Colonic mucosa (tissue), 4 donors: ENCODE measurements around the gene PTPRE. TPM values are rescaled to one million over a fixed set of nuclear protein-coding genes. Genes with fewer than 3 reads are reported as not detected.

Experiments used
- DNase-seq: peaks from one replicate; pipeline ENCODE4 v3.0.0-alpha.2; 2020
- H3K27ac ChIP-seq: fragments of 200-600 bp; one replicate; pipeline ENCODE4 v1.8.0; 2021
- H3K27me3 ChIP-seq: fragments of 200-600 bp; one replicate; pipeline ENCODE4 v1.8.0; 2021
- H3K36me3 ChIP-seq: fragments of 200-600 bp; one replicate; pipeline ENCODE4 v1.8.0; 2021
- H3K4me1 ChIP-seq: fragments of 200-600 bp; one replicate; pipeline ENCODE4 v1.8.0; 2021; ENCODE audit warnings: mild to moderate bottlenecking
- H3K4me3 ChIP-seq: fragments of 200-600 bp; one replicate; pipeline ENCODE4 v1.8.0; 2021
- H3K9ac ChIP-seq, 2 donors: one replicate each; pipeline ENCODE4 v1.7.0; 2013; ENCODE audit warnings: control low read depth in 2 of 2, low read depth in 2 of 2, low read length in 2 of 2
- H3K9me3 ChIP-seq: fragments of 200-600 bp; one replicate; pipeline ENCODE4 v1.8.0; 2021
- CTCF ChIP-seq: fragments of 200-600 bp; IDR thresholded peaks from one replicate; pipeline ENCODE4 v1.8.0; 2022; ENCODE audit warnings: antibody characterized with exemption, mild to moderate bottlenecking
- intact Hi-C: fragments of 100-400 bp; cut with DNase I; formaldehyde crosslinking; loops from one replicate; pipeline ENCODE4 v1.14.1; 2022
- total RNA-seq, 2 donors: library from RNA; stranded (reverse); fragmentation: NEBNext Ultra II Directional in 1 of 2; extraction: Animal tissue kit (Norgen Biotek cat#: 25700) in 1 of 2; gene quantifications; one replicate each; pipeline ENCODE4 v1.2.1, GENCODE V29; 2021
- donor health status: healthy.
- donor health status: DM: no; HTN: no; CAD: no.
- donor health status: DM: no; HTN: no; CAD: no.

PTPRE gene
- total RNA-seq, 2 donors from 2014 or later = 15.9 to 18.8 TPM

- Histone ChIP-seq H3K4me1 (no peaks in the 10 kb centered on the region), H3K9ac (no peak overlapping the region), H3K27me3 (no peaks in the 10 kb centered on the region), H3K9me3 (no peaks in the 10 kb centered on the region), H3K36me3 (no peaks in the 10 kb centered on the region), H3K27ac (no peak overlapping the region), H3K4me3 (no peak overlapping the region)
- intact Hi-C loops = no loop called here
- no peak for DNase-seq
- no peak for TF ChIP-seq CTCF
Observed at GRCh38 chr10:128026615-128027300, 119.9 kb downstream of the PTPRE start.

- Histone ChIP-seq H3K36me3 (no peaks in the 10 kb centered on the region), H3K27me3 (no peaks in the 10 kb centered on the region), H3K27ac (no peak overlapping the region), H3K9ac (no peak overlapping the region), H3K4me1 (no peaks in the 10 kb centered on the region), H3K4me3 (no peak overlapping the region), H3K9me3 (no peaks in the 10 kb centered on the region)
- intact Hi-C loops = no loop called here
- no peak for DNase-seq
- TF ChIP-seq CTCF = no peak
Observed at GRCh38 chr10:128027306-128027705, 120.4 kb downstream of the PTPRE start.

- DNase-seq = no peak
- intact Hi-C loops = no loop called here
- TF ChIP-seq CTCF = no peak
- Histone ChIP-seq H3K36me3 (no peaks in the 10 kb centered on the region), H3K4me1 (no peaks in the 10 kb centered on the region), H3K9ac (no peak overlapping the region), H3K27me3 (no peaks in the 10 kb centered on the region), H3K27ac (no peak overlapping the region), H3K4me3 (no peak overlapping the region), H3K9me3 (no peaks in the 10 kb centered on the region)
Observed at GRCh38 chr10:128027822-128028507, 121.1 kb downstream of the PTPRE start.

- Histone ChIP-seq H3K9me3 (no peaks in the 10 kb centered on the region), H3K9ac (no peak overlapping the region), H3K4me1 (no peaks in the 10 kb centered on the region), H3K36me3 (no peaks in the 10 kb centered on the region), H3K27ac (no peak overlapping the region), H3K27me3 (no peaks in the 10 kb centered on the region), H3K4me3 (no peak overlapping the region)
- no peak for DNase-seq
- intact Hi-C loops = no loop called here
- no peak for TF ChIP-seq CTCF
Observed at GRCh38 chr10:128028508-128029289, 121.8 kb downstream of the PTPRE start.

GRCh38 chr10:128029290-128029651 is 122.4 kb downstream of the PTPRE start:
- DNase-seq = no peak

More at GRCh38 chr10:128029290-128029651, 122.4 kb downstream of the PTPRE start:
- TF ChIP-seq CTCF = no peak
- intact Hi-C loops = no loop called here
- H3K27me3 ChIP-seq = no peaks in the 10 kb centered on the region
- H3K36me3 ChIP-seq = no peaks in the 10 kb centered on the region
- no peak overlapping the region for H3K9ac ChIP-seq
- no peak overlapping the region for H3K4me3 ChIP-seq
- H3K9me3 ChIP-seq = no peaks in the 10 kb centered on the region
- no peak overlapping the region for H3K27ac ChIP-seq
- no peaks in the 10 kb centered on the region for H3K4me1 ChIP-seq
